ENCODE data around the gene FARS2. TPM values are rescaled to one million over a fixed set of nuclear protein-coding genes. Genes with fewer than 3 reads are reported as not detected.

The FARS2 gene
- polyA plus RNA-seq, 1 donor (not counting 4 experiments of a cell fraction or from before 2014, with no cell fraction given), result 21.3 TPM

DNA sequence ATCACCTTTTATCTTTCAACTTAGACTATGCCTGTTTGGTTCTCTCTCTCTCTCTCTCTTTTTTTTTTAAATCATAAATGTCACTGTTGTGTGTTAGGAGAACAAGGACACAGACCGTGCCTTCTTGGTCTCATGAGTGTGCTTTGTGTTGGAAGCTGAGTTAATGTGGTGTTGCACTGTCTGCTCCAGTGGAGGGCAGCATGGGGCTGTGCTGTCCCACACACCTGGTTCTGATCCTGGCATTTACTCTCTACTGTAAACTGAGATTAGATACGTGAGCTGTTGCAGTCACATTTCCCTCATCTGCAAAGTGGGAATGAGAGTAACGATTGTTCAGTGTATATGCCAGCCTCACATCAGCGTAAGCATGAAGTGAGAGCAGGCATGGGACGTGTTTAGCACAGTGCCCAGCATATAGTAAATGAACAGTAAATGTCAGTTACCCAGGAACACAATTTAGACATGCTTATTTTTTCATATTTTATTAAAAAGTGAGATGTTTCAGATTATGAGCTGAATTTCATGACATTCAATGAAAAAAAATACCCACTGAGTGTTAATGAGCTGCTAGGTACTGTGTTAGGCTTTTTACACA, 161.1 kb downstream of the FARS2 start:
- H3K9me1 ChIP-seq (ENCODE audit: control insufficient read depth, extremely low read depth, insufficient read depth, low read length), result no peaks in the 10 kb centered on the region
- no peaks in the 10 kb centered on the region for H3K27me3 ChIP-seq (ENCODE audit: control insufficient read depth, extremely low read depth, insufficient read depth, low read length)
- dilution Hi-C loops (cut with MboI; ENCODE audit: extremely low pct_ligation_motif_present, low sequenced_read_pairs), result no loop called here
- no peak overlapping the region for H2AFZ ChIP-seq (ENCODE audit: control insufficient read depth, low read length)
- H3K4me3 ChIP-seq (ENCODE audit: control insufficient read depth in 2 of 3, extremely low read depth in 1 of 3, insufficient read depth in 2 of 3, low read depth in 1 of 3, low read length in 3 of 3), result no peak overlapping the region
- H3K9me3 ChIP-seq (ENCODE audit: control insufficient read depth, low read depth, low read length), result no peaks in the 10 kb centered on the region
- no peak overlapping the region for H3K27ac ChIP-seq (ENCODE audit: control insufficient read depth, insufficient read depth, low read length)
- no peaks in the 10 kb centered on the region for H3K4me1 ChIP-seq (ENCODE audit: control insufficient read depth, extremely low read depth, insufficient read depth, low read length)
- no peak for TF ChIP-seq EZH2 (IDR thresholded peaks at IDR 0.05; ENCODE audit: low read length)
- TF ChIP-seq, protein P1, sequence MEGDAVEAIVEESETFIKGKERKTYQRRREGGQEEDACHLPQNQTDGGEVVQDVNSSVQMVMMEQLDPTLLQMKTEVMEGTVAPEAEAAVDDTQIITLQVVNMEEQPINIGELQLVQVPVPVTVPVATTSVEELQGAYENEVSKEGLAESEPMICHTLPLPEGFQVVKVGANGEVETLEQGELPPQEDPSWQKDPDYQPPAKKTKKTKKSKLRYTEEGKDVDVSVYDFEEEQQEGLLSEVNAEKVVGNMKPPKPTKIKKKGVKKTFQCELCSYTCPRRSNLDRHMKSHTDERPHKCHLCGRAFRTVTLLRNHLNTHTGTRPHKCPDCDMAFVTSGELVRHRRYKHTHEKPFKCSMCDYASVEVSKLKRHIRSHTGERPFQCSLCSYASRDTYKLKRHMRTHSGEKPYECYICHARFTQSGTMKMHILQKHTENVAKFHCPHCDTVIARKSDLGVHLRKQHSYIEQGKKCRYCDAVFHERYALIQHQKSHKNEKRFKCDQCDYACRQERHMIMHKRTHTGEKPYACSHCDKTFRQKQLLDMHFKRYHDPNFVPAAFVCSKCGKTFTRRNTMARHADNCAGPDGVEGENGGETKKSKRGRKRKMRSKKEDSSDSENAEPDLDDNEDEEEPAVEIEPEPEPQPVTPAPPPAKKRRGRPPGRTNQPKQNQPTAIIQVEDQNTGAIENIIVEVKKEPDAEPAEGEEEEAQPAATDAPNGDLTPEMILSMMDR (optimal IDR thresholded peaks at IDR 0.05 in 1 of 3, IDR thresholded peaks at IDR 0.05 in 1 of 3, conservative IDR thresholded peaks at IDR 0.05 in 1 of 3; ENCODE audit: extremely low read depth in 1 of 3, insufficient read depth in 2 of 3, low read length in 3 of 3), result peak; percentile 77 to 99 (median 86)
- H3K79me2 ChIP-seq (ENCODE audit: control insufficient read depth, insufficient read depth, low read length), result no peaks in the 10 kb centered on the region
- DNase-seq (ENCODE audit: low read depth, low spot score), result no peak
- H4K20me1 ChIP-seq (ENCODE audit: control insufficient read depth, extremely low read depth, insufficient read depth, low read length), result no peaks in the 10 kb centered on the region
- no peak overlapping the region for H3K4me2 ChIP-seq (ENCODE audit: control insufficient read depth, extremely low read depth, insufficient read depth, low read depth, low read length)
- H3K9ac ChIP-seq (ENCODE audit: control insufficient read depth, extremely low read depth, insufficient read depth, low read length), result no peak overlapping the region
- peaks cover 0 to 3% of the 10 kb centered on the region in 2 experiments for H3K36me3 ChIP-seq (ENCODE audit: control insufficient read depth in 2 of 2, extremely low read depth in 1 of 2, insufficient read depth in 2 of 2, low read length in 2 of 2)
- peak; percentile 41 for FAIRE-seq

GRCh38 chr6:5423251-5423650, 161.9 kb downstream of the FARS2 start:
- no peaks in the 10 kb centered on the region for H3K9me1 ChIP-seq (ENCODE audit: control insufficient read depth, extremely low read depth, insufficient read depth, low read length)
- no peak overlapping the region for H3K9ac ChIP-seq (ENCODE audit: control insufficient read depth, extremely low read depth, insufficient read depth, low read length)
- DNase-seq (ENCODE audit: low read depth, low spot score) (no peak), FAIRE-seq (no peak)
- no peak overlapping the region for H3K27ac ChIP-seq (ENCODE audit: control insufficient read depth, insufficient read depth, low read length)
- H3K27me3 ChIP-seq (ENCODE audit: control insufficient read depth, extremely low read depth, insufficient read depth, low read length), result no peaks in the 10 kb centered on the region
- no peaks in the 10 kb centered on the region for H3K4me1 ChIP-seq (ENCODE audit: control insufficient read depth, extremely low read depth, insufficient read depth, low read length)
- no peaks in the 10 kb centered on the region for H3K9me3 ChIP-seq (ENCODE audit: control insufficient read depth, low read depth, low read length)
- no peak overlapping the region for H2AFZ ChIP-seq (ENCODE audit: control insufficient read depth, low read length)
- peaks cover 0 to 3% of the 10 kb centered on the region in 2 experiments for H3K36me3 ChIP-seq (ENCODE audit: control insufficient read depth in 2 of 2, extremely low read depth in 1 of 2, insufficient read depth in 2 of 2, low read length in 2 of 2)
- H4K20me1 ChIP-seq (ENCODE audit: control insufficient read depth, extremely low read depth, insufficient read depth, low read length), result no peaks in the 10 kb centered on the region
- TF ChIP-seq EZH2 (IDR thresholded peaks at IDR 0.05; ENCODE audit: low read length), result no peak
- TF ChIP-seq, protein P1 (optimal IDR thresholded peaks at IDR 0.05 in 1 of 3, IDR thresholded peaks at IDR 0.05 in 1 of 3, conservative IDR thresholded peaks at IDR 0.05 in 1 of 3; ENCODE audit: extremely low read depth in 1 of 3, insufficient read depth in 2 of 3, low read length in 3 of 3), result no peak
- H3K4me2 ChIP-seq (ENCODE audit: control insufficient read depth, extremely low read depth, insufficient read depth, low read depth, low read length), result no peak overlapping the region
- H3K4me3 ChIP-seq (ENCODE audit: control insufficient read depth in 2 of 3, extremely low read depth in 1 of 3, insufficient read depth in 2 of 3, low read depth in 1 of 3, low read length in 3 of 3), result no peak overlapping the region
- H3K79me2 ChIP-seq (ENCODE audit: control insufficient read depth, insufficient read depth, low read length), result no peaks in the 10 kb centered on the region
- dilution Hi-C loops (cut with MboI; ENCODE audit: extremely low pct_ligation_motif_present, low sequenced_read_pairs), result no loop called here
